DND-41 (cell line): ENCODE results near the gene ART5.

Experiments
- CTCF ChIP-seq: IDR thresholded peaks from 2 replicates; pipeline ENCODE4 v1.5.1; 2012; ENCODE audit warnings: borderline replicate concordance, low read length, moderate library complexity, mild to moderate bottlenecking; ENCODE audit not compliant: poor library complexity, severe bottlenecking; ENCODE audit errors: extremely low read depth
- EZH2 ChIP-seq: IDR thresholded peaks from 3 replicates; pipeline ENCODE4 v1.6.1; 2012; ENCODE audit warnings: borderline replicate concordance, low read depth, mild to moderate bottlenecking, moderate library complexity, low read length, inconsistent platforms; ENCODE audit not compliant: severe bottlenecking

DNA sequence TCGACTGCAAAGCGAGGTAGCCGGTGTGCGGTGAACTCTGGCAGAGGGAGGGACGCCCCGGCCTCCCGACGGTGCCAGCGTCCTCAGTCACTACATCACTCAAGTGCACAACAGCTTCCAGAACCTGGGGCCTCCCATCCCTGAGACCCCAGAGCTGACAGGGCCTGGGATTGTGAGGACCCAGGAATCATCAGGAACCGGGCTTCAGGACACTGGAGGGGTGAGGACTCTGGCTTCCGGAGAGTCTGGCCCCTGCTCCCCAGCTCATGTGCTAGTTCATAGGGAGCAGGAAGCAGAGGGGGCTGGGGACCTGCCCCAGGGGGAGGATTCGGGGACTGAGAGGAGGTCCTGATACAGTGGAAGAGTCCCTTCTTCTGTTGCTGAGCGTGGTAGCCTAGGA is 4.6 kb downstream of the ART5 start:
- TF ChIP-seq EZH2 (no peak), CTCF (no peak)
